GM10847 (cell line): ENCODE measurements around the gene CHDH.

Experiments used
- POLR2A ChIP-seq: IDR thresholded peaks from 2 replicates; pipeline ENCODE4 v1.6.1; 2011; ENCODE audit not compliant: insufficient read length; ENCODE audit errors: extremely low read depth

Gene CHDH

GRCh38 chr3:53862241-53862640 is 16.0 kb upstream of the CHDH start:
- TF ChIP-seq POLR2A, result no peak

- TF ChIP-seq POLR2A, result no peak
These were observed 14.0 kb upstream of the CHDH start for GRCh38 chr3:53860196-53860595.

DNA sequence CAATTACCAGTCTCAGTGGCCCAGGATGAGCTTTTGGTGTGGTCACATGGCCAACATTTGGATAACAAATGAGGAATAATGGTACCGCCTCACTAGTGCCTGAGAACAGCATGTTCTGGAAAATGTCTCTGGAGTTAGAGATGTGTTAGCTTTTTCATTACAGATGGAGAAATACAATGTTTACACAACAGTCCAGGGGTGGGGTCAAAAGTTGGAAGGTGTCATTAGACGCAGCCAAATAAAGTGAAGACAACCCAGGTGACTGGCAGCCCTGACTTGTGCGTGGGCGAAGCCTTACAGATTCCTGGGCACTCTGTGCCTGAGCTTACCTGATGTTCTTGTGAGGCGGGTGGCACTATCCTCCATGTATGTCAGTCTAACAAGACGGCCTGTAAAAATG is 13.0 kb upstream of the CHDH start:
- no peak for TF ChIP-seq POLR2A

DNA sequence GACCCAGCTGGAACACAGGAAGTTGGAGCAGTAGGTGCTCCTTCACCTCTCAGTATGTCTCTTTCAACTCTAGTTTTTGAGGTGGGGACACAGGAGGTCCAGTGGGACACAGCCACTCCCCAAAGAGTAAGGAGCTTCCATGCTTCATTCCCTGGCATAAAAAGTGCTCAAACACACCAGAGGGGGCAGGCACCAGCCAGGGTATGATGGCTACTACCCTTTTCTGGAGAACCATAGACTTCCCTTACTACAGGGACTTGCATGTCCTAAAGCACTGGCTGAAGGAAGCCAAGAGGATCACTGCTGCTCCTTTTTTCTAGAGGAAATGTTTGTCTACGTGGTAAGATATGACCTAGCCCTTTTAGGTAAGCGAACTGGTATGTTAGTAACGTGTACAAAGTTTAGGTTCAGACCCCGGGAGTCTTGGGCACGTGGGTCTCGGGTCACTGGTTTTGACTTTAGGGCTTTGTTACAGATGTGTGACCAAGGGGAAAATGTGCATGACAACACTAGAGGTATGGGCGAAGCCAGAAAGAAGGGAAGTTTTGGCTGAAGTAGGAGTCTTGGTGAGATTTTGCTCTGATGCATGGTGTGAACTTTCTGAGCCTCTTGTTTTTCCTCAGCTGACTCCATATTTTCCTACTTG is 12.0 kb upstream of the CHDH start:
- no peak for TF ChIP-seq POLR2A

DNA sequence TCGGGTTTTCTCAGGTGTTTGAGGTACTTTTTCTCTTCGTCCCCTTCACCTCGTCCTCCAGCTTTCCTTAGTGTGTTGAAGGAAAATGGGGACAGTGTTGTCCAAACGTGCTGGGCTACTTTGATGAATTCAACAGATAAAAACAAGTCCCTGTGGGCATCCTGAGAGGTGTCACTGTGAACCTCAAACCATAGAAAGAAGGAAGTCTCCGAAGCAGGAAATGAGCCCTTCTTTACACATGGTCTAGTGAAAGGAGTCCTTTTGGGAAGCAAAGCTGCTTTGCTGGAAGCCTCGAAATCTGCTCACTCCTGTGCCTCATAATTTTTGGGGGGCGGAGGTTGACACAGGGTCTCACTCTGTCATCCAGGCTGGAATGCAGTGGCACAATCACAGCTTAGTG is 10.7 kb upstream of the CHDH start:
- no peak for TF ChIP-seq POLR2A

GRCh38 chr3:53850895-53851294 is 4.7 kb upstream of the CHDH start:
- TF ChIP-seq POLR2A, result no peak

DNA sequence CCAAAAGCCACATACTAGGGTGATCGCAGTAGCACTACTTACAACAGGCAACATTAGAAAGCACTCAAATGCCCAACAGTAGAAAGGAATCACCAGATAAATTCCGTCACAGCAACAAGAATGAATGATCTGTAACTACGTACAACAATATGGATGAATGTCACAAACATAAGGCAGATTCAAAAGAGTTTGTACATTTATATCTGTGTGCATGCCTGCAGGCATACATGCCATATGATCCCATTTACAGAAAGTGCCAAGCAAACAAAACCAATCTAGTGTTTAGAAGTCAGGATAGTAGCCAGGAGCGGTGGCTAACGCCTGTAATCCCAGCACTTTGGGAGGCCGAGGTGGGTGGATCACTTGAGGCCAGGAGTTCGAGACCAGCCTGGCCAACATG is 3.7 kb upstream of the CHDH start:
- TF ChIP-seq POLR2A, result no peak

- no peak for TF ChIP-seq POLR2A
These were observed 584 bp upstream of the CHDH start for GRCh38 chr3:53846851-53847155.

DNA sequence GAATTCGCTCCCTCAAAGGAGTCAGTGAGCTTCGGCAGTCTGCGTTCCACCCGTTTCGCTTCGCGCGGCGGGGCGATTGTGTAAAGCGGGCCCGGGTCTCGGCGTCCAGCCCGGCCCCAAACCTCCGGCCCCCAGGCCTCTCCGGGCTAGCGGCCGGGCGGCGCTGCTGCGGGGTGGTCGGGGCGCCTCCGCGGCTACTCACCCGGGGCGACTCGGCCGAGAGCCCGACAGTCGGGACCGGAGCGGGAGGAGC is 412 bp downstream of the CHDH start:
- TF ChIP-seq POLR2A, result no peak

DNA sequence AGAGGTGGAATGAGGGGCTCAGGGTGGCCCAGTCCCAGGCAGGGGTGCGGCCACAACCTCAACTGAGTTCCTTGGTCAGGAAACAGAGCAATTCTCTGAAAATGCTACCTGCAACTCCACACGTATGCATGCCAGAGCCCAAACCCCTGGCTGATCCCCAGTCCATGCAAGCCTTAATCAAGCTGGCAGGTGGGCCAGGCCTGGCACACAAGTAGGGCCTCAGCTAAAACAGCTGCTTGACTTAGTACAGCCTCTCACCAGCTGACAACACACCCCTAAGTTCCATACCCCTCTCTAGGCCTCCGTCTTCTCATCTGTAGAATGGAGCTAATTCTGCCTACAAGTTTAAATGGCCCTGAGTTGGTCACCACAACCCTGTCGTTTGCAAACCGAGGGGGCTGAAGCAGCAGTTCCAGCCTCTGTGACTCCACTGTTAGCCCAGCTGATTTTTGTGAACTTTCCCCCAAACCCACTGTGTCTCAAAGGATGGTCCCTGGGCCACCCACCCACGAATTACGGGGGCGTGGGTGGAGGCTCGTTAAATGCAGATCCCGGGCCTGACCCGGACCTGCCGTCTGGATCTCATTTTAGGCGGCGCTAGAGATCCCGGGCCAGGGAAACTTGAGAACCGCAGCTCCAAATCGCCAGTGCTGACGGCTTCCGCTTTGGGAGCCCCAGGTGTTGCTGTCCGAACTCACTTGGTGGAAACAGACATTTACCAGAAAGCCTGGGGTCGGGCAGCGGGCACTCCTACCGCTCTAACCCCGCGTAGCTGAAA is 927 bp downstream of the CHDH start:
- no peak for TF ChIP-seq POLR2A

- TF ChIP-seq POLR2A, result no peak
These were observed 1.7 kb downstream of the CHDH start for GRCh38 chr3:53844262-53845102.

GRCh38 chr3:53843195-53844177 is 2.7 kb downstream of the CHDH start:
- TF ChIP-seq POLR2A, result no peak

GRCh38 chr3:53842436-53843194 is 3.6 kb downstream of the CHDH start:
- TF ChIP-seq POLR2A, result no peak

DNA sequence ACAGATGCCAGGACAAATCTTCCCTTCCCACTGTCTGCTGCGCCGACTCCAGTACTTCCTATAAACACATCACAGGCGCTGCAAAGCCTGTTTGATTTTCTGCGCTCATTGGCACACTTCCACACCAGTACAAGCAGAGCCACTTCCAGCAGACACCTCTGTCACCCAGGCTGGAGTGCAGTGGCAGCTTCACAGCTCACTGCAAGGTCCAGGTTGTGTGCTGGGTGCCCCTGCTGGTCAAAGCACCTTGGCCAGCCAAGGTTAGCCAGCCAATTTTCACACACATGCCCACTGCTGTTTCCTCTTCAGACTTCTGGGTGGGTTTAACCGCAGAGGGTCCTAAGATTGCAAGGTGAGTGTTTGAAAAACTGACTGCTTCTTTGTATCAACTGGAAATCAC is 4.9 kb downstream of the CHDH start:
- TF ChIP-seq POLR2A, result no peak

- TF ChIP-seq POLR2A, result no peak
These were observed 8.9 kb downstream of the CHDH start for GRCh38 chr3:53837331-53837730.
